Panc1 (cell line): ENCODE data around the gene ITPR3. TPM values are rescaled to one million over a fixed set of nuclear protein-coding genes. Genes with fewer than 3 reads are reported as not detected.
A peak's percentile ranks its signal among the peaks of the same experiment; 100 is the strongest.

ENCODE experiments used
- ATAC-seq: fragments of 200-7000 bp; cut with Tn5 transposase; 2 replicates; pipeline ENCODE4 v1.9.1; 2020; ENCODE audit warnings: mild to moderate bottlenecking, moderate library complexity
- BruUV-seq: library from RNA; stranded (reverse); fragments of 400-500 nt; replicated peaks from 2 replicates; lab custom pipeline; 2021; lab: Mats Ljungman, UMichigan
- CTCF ChIA-PET: fragments of 300-600 bp; sonication (Branson Sonifier 250); formaldehyde crosslinking; loops from one replicate; lab custom pipeline; 2022; ENCODE audit warnings: antibody characterized with exemption; lab: Charles Lee
- POLR2A ChIA-PET: fragments of 300-600 bp; sonication (Branson Sonifier 250); formaldehyde crosslinking; loops from one replicate; lab custom pipeline; 2022; ENCODE audit warnings: antibody characterized with exemption; lab: Charles Lee
- DNase-seq: peaks from one replicate; pipeline ENCODE4 v3.0.0-alpha.2; 2010; ENCODE audit warnings: low read depth, low spot score
- H3K27ac ChIP-seq: 2 replicates; pipeline ENCODE4 v1.5.1; 2011; ENCODE audit warnings: mild to moderate bottlenecking, low read length, inconsistent platforms
- H3K27me3 ChIP-seq: fragments of 200-500 bp; sonication (Bioruptor generic); 2 replicates; pipeline ENCODE4 v1.6.0; 2014; ENCODE audit warnings: low read length, inconsistent platforms; ENCODE audit not compliant: control insufficient read depth, insufficient read depth
- H3K36me3 ChIP-seq: fragments of 200-500 bp; sonication (Bioruptor generic); 2 replicates; pipeline ENCODE4 v1.5.1; 2014; ENCODE audit warnings: inconsistent platforms, mild to moderate bottlenecking, low read length, moderate library complexity; ENCODE audit not compliant: control insufficient read depth, insufficient read depth
- H3K4me1 ChIP-seq: 2 replicates; pipeline ENCODE4 v1.5.1; 2011; ENCODE audit warnings: inconsistent platforms, mild to moderate bottlenecking, low read length, moderate library complexity; ENCODE audit not compliant: control insufficient read depth, insufficient read depth
- H3K4me3 ChIP-seq, 2 experiments: 2 replicates each; pipeline ENCODE4 v1.5.1; 2011 to 2012; ENCODE audit warnings: low read depth in 2 of 2, low read length in 2 of 2, mild to moderate bottlenecking in 2 of 2, inconsistent platforms in 1 of 2, moderate library complexity in 1 of 2
- H3K9me3 ChIP-seq: fragments of 200-500 bp; sonication (Bioruptor generic); 2 replicates; pipeline ENCODE4 v1.5.1; 2014; ENCODE audit warnings: low read depth, mild to moderate bottlenecking, inconsistent platforms, low read length, moderate library complexity; ENCODE audit not compliant: control insufficient read depth, insufficient read depth
- CTCF ChIP-seq: fragments of 450-650 bp; IDR thresholded peaks from 2 replicates; pipeline ENCODE4 v1.5.1; 2017; ENCODE audit warnings: mild to moderate bottlenecking
- POLR2AphosphoS5 ChIP-seq: IDR thresholded peaks from 2 replicates; pipeline ENCODE4 v1.6.1; 2012; ENCODE audit warnings: mild to moderate bottlenecking, low read depth, low read length, moderate library complexity
- REST ChIP-seq, 2 experiments: IDR thresholded peaks; 2 replicates each; pipeline ENCODE4 v1.6.1; 2011 to 2012; ENCODE audit warnings: low read depth in 2 of 2, control low read depth in 1 of 2, low read length in 1 of 2, mild to moderate bottlenecking in 1 of 2, moderate library complexity in 1 of 2; ENCODE audit not compliant: insufficient read depth in 1 of 2
- SIN3A ChIP-seq: IDR thresholded peaks from 2 replicates; pipeline ENCODE4 v1.6.1; 2012; ENCODE audit warnings: low read depth, mild to moderate bottlenecking, low read length, moderate library complexity, borderline replicate concordance; ENCODE audit not compliant: insufficient read depth
- TCF7L2 ChIP-seq: IDR thresholded peaks from 2 replicates; pipeline ENCODE4 v1.6.1; 2011; ENCODE audit warnings: mild to moderate bottlenecking, low read depth, low read length, inconsistent platforms
- in situ Hi-C: cut with HindIII; loops from 2 replicates; pipeline ENCODE4 v1.10.0; 2016; ENCODE audit warnings: low sequenced_read_pairs, low pct_unique_long_range_greater_than_20kb
- intact Hi-C: fragments of 100-400 bp; cut with micrococcal nuclease; formaldehyde crosslinking; loops from one replicate; pipeline ENCODE4 v1.10.0; 2022; ENCODE audit not compliant: unreplicated experiment
- total RNA-seq: library from RNA; stranded (reverse); gene quantifications from one replicate; pipeline ENCODE4 v1.2.1, GENCODE V29; 2021; ENCODE audit not compliant: unreplicated experiment

ITPR3 gene
- total RNA-seq, 1 experiment from 2014 or later: 65.8 TPM

- TF ChIP-seq REST (IDR thresholded peaks at IDR 0.05; ENCODE audit: insufficient read depth in 1 of 2, low read depth in 2 of 2, low read length in 1 of 2) (0 out of 4 replicates have a peak, but pooled peaks of 1 of the 2 experiments have one; percentile 57), CTCF (peak; percentile 96), TCF7L2 (no peak), SIN3A (no peak)
- peak overlapping the region; percentile 54; the same call in 1 of the 2 replicates for H3K27ac ChIP-seq
- peak; percentile 70 for ATAC-seq
- no peaks in the 10 kb centered on the region for H3K27me3 ChIP-seq
- H3K4me3 ChIP-seq: 0 out of 4 replicates have a peak overlapping the region, but pooled peaks of 1 of the 2 experiments have one; percentile 3
- no TSS peak for BruUV-seq
- CTCF ChIA-PET: interaction anchor here (0.6 to 1.2 kb wide), 4 partner anchors 14 to 576 kb away, joined by 3 to 4 read pairs (median 4); no protein-coding TSS in a partner anchor
- in situ Hi-C loops (no loop called here), intact Hi-C loops (loop anchor here (5.0 kb wide), 1 partner anchor 37 kb away; the partner anchor contains the start of gene ITPR3)
- peaks cover 20% of the 10 kb centered on the region for H3K4me1 ChIP-seq
- H3K9me3 ChIP-seq: no peaks in the 10 kb centered on the region
- POLR2A ChIA-PET: no interaction called here
- H3K36me3 ChIP-seq: no peaks in the 10 kb centered on the region
- DNase-seq: no peak
Measured at GRCh38 chr6:33585403-33586107, 35.6 kb upstream of the ITPR3 start.

GRCh38 chr6:33586108-33586640 lies 34.9 kb upstream of the ITPR3 start:
- no peak for DNase-seq
- Histone ChIP-seq H3K4me1 (peaks cover 26% of the 10 kb centered on the region), H3K36me3 (no peaks in the 10 kb centered on the region), H3K4me3 (no peak overlapping the region), H3K27me3 (no peaks in the 10 kb centered on the region), H3K9me3 (no peaks in the 10 kb centered on the region), H3K27ac (peak overlapping the region; percentile 54; the same call in 1 of the 2 replicates)
- in situ Hi-C loops: no loop called here
- ATAC-seq: no peak
- TF ChIP-seq POLR2AphosphoS5 (no peak), CTCF (no peak), SIN3A (no peak), REST (IDR thresholded peaks at IDR 0.05; ENCODE audit: insufficient read depth in 1 of 2, low read depth in 2 of 2, low read length in 1 of 2) (no peak), TCF7L2 (no peak)
- intact Hi-C loops: loop anchor here (5.0 kb wide), 1 partner anchor 36 kb away; the partner anchor contains the start of gene ITPR3
- ChIA-PET CTCF (interaction anchor here (0.6 to 1.2 kb wide), 3 partner anchors 13 to 97 kb away, joined by 3 read pairs; no protein-coding TSS in a partner anchor), POLR2A (no interaction called here)
- no TSS peak for BruUV-seq
